GM06990 (cell line): ENCODE measurements around the gene WDR5.
"Not testable (repeated sequence)": the region's sequence is repeated elsewhere in the genome, so short reads cannot be mapped to it uniquely, and the experiment has no call there.

Experiments used
- DNase-seq: peaks from one replicate; pipeline ENCODE4 v3.0.0-alpha.2; 2011; ENCODE audit not compliant: insufficient read length; ENCODE audit errors: extremely low read depth
- H3K27me3 ChIP-seq: replicated peaks from 2 replicates; pipeline ENCODE4 v1.6.0; 2011; ENCODE audit warnings: low read length; ENCODE audit not compliant: control insufficient read depth, insufficient read depth
- H3K36me3 ChIP-seq: 2 replicates; pipeline ENCODE4 v1.5.1; 2011; ENCODE audit warnings: low read length; ENCODE audit not compliant: control insufficient read depth, insufficient read depth
- H3K4me3 ChIP-seq: replicated peaks from 2 replicates; pipeline ENCODE4 v1.5.1; 2011; ENCODE audit warnings: low read depth, mild to moderate bottlenecking, control low read depth, low read length
- CTCF ChIP-seq: IDR thresholded peaks from 2 replicates; pipeline ENCODE4 v1.5.1; 2011; ENCODE audit warnings: low read length, control low read depth, mild to moderate bottlenecking, inconsistent platforms; ENCODE audit not compliant: insufficient read depth, poor library complexity, severe bottlenecking

The WDR5 gene

DNA sequence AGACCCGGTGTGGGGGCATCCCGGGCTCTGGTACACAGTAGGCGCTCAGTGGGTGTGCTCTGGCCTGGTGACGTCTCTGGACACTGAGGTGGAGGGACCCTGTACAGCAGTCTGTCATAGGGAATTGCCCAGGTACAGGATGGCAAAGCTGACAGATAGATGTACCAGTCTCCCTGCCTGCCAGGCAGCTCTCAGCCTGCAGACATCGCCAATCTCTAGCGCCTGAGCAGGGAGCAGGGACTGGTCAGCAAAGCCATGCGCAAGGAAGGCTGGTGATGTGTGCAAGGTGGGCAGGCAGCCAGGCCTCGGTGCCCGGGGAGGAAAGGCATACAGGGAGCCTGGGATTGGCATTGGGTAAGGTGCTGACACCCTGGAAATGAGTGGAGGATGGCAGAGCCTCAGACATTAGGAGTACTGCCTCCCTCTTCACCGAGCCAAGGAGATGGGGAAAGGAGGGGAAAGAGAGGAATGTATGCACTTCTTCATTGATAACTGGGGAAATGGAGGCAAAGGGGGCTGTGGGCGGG, 34.2 kb upstream of the WDR5 start:
- no peaks in the 10 kb centered on the region for H3K27me3 ChIP-seq
- H3K4me3 ChIP-seq = no peak overlapping the region
- TF ChIP-seq CTCF = no peak
- H3K36me3 ChIP-seq = no peaks in the 10 kb centered on the region
- no peak for DNase-seq

DNA sequence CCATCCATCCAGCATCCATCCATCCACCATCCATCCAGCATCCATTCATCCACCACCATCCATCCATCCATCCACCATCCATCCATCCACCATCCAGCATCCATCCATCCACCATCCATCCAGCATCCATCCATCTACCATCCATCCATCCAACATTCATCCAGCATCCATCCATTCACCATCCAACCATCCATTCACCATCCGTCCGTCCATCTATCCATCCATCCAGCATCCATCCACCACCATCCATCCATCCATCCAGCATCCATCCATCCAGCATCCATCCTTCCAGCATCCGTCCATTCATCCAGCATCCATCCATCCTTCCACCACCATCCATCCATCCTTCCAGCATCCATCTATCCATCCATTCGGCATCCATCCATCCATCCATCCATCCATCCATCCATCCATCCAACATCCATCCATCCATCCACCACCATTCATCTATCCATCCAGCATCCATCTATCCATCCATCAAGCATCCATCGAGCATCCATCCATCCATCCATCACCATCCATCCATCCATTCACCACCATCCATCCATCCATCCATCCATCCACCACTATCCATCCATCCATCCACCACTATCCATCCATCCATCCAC, 32.4 kb upstream of the WDR5 start:
- Histone ChIP-seq H3K36me3 (no peaks in the 10 kb centered on the region), H3K27me3 (no peaks in the 10 kb centered on the region), H3K4me3 (no peak overlapping the region)
- TF ChIP-seq CTCF = no peak
- no peak for DNase-seq

GRCh38 chr9:134111064-134111463, 24.8 kb upstream of the WDR5 start:
- Histone ChIP-seq H3K27me3 (no peaks in the 10 kb centered on the region), H3K4me3 (no peak overlapping the region), H3K36me3 (no peaks in the 10 kb centered on the region)
- no peak for TF ChIP-seq CTCF
- DNase-seq = no peak

DNA sequence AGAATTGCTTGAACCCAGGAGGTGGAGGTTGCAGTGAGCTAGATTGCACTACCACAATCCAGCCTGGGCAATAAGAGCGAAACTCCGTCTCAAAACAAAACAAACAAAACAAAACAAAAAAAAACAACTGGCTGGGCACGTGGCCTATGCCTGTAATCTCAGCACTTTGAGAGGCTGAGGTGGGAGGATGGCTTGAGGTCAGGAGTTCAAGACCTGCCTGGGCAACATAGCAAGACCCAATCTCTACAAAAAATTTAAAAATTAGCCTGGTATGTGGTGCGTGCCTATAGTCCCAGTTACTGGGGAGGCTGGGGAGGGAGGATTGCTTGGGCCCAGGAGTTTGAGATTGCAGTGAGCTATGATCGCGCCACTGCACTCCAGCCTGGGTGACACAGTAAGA, 23.3 kb upstream of the WDR5 start:
- DNase-seq = no peak
- Histone ChIP-seq H3K4me3 (no peak overlapping the region), H3K27me3 (no peaks in the 10 kb centered on the region), H3K36me3 (no peaks in the 10 kb centered on the region)
- no peak for TF ChIP-seq CTCF

- H3K4me3 ChIP-seq, H3K27me3 ChIP-seq, H3K36me3 ChIP-seq, DNase-seq: not testable (repeated sequence)
Measured at GRCh38 chr9:134118972-134119371, 16.9 kb upstream of the WDR5 start.

- Histone ChIP-seq H3K36me3 (no peaks in the 10 kb centered on the region), H3K27me3 (no peaks in the 10 kb centered on the region), H3K4me3 (no peak overlapping the region)
- TF ChIP-seq CTCF = no peak
- DNase-seq = no peak
Measured at GRCh38 chr9:134123764-134124128, 12.1 kb upstream of the WDR5 start.
